GM12801 (cell line): ENCODE measurements around the gene GINS2.

Source experiments
- TF ChIP-seq, protein P1 (sequence below): IDR thresholded peaks from one replicate; pipeline ENCODE4 v1.5.1; 2011; ENCODE audit warnings: control low read depth; ENCODE audit not compliant: insufficient read length; ENCODE audit errors: extremely low read depth

Gene GINS2

DNA sequence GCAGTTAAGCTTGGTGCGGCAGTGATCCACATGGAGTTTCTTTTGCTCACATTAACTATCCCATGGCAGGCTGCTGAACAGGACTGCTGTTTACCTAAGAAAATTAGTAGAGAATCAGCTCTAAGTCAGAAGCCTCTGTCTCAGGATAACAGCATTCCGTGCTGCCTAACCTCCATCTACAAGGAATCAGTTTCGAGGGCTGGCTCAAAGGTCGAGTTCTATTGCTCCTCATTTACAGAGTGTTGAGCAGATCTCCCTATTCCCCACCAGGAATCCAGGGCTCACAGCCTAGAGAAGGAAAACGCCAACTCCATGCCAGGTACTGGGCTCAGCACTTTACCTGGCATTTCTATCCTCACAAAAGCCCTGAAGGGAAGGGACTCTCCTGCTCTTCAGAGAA is 9.9 kb downstream of the GINS2 start:
- TF ChIP-seq, protein P1, sequence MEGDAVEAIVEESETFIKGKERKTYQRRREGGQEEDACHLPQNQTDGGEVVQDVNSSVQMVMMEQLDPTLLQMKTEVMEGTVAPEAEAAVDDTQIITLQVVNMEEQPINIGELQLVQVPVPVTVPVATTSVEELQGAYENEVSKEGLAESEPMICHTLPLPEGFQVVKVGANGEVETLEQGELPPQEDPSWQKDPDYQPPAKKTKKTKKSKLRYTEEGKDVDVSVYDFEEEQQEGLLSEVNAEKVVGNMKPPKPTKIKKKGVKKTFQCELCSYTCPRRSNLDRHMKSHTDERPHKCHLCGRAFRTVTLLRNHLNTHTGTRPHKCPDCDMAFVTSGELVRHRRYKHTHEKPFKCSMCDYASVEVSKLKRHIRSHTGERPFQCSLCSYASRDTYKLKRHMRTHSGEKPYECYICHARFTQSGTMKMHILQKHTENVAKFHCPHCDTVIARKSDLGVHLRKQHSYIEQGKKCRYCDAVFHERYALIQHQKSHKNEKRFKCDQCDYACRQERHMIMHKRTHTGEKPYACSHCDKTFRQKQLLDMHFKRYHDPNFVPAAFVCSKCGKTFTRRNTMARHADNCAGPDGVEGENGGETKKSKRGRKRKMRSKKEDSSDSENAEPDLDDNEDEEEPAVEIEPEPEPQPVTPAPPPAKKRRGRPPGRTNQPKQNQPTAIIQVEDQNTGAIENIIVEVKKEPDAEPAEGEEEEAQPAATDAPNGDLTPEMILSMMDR = no peak

DNA sequence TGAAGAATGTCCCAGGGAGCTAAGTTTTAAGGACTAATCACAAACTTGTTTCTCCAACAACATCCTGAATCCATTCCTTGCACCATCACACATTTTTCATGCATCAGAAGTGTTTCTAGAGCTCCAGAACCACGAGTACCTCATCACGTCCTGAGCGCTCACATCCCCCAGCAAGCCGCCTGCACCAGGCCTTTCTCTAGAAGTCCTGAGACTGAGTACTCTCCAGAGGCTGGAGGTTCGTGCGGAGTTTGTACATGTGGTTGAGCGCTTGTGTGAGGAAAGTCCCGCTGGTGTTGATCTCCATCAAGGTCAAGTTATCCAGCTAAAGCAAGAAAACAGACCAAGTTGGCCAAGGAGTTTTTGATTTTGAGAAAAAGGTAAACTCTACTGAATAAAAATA is 10.7 kb downstream of the GINS2 start:
- TF ChIP-seq, protein P1 = no peak

DNA sequence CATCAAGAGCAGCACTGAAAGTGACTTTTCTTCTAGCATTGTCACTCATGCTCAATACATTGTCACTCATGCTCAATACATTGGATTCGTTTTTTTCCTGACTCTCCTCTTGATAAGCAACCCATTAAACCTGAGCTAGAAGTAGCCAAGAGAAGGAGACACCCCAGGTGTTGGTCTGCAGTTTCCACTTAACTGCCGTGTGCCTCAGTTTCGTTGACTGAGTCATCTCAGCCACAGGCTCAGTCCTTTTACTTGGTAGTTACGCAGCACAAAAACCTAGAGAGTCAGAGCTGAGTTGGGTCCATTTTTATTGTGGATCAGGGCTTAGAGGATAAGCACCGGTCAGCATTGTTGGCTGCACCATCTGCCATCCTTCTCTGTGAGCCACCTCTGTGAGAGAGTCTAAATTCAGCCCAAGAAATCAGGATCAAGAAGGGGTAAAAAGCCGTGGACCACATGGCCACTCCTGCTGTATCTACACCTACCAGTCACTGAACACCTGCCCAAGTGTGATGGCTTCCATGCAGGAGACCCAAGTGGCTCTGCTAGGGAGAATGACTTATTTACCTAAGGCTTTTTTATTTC is 11.3 kb downstream of the GINS2 start:
- TF ChIP-seq, protein P1 = no peak

DNA sequence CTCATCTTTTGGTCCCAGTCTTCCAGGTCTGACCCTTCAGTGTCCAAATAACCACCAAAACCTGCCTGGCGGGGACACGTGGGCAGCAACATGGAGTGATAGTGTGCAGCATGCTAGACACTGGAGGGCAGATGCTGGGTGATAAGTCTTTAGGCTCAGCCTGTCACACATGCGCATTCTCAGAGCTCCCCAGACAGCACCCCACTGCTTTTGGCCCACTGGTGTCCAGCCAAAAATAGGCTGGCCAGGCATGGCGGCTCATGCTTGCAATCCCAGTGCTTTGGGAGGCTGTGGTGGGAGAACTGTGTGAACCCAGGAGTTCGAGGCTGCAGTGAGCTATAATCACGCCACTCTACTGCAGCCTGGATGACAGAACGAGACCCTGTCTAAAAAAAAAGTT is 12.3 kb downstream of the GINS2 start:
- TF ChIP-seq, protein P1 = no peak

DNA sequence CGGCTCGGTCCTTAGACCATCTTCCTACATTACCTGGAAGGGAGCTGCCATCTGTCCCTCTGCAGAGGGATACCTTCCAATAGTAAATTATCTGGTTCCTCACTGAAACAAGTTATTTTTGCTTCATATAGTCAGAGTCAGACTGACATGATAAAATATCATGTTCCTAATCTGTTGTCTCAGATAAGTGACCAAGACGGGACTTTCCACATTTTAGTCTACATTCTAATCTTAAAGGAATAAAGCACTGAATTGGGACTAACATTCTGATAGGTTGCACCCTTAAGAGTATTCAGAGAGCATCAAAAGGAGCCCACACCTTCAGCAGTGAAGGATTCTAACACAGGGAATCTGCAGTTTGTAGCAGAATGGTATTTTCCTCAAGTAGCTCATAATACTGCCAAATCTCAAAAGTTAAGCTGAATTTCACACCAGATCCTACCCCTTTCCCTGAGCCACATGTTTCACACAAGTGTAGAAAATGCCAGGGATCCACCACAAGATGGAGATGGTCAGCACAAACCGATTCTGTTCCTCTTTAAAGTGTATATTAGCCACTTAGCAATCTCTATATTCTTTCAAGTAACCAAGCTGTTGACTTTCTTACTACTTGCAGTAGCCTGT is 13.4 kb downstream of the GINS2 start:
- TF ChIP-seq, protein P1 = no peak

DNA sequence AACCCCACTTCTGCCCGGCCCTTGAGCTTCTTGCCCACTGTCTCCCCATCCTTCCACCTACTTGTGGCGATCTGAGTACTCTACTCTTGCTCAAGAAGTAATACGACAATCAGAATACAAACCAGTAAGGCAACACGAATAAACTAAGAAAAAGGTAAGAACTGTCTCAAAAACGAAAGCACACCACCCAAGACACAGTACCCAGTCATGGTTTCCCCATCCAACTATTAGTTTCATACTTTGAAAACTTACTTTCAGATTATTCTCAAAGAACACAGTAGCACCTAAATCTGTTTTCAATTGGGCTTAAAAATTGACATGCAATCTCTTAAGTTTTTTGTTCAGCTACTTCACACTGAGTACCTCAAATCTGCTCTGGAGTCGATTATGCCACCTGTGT is 13.9 kb downstream of the GINS2 start:
- TF ChIP-seq, protein P1 = no peak

DNA sequence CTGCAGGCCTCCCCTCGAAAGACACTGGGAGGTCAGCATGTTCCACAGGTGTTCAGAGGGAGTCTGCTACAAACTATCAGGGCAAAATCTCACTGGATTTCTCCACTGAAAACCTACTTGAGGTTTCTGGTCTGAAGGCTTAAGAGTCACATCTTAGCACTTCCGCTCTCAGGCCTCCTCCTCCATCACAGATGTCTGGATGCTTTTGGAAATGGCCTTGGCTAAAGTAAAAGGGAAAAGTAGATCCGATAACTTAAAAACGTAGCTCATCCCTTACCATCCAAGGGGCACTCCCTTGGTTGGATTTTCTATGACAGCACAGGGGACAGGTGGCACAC is 14.4 kb downstream of the GINS2 start:
- TF ChIP-seq, protein P1 = no peak
